SU-DHL-6 (cell line): ENCODE data around the gene NKX2-2.

Experiments used
- CTCF ChIP-seq: fragments of 200-600 bp; sonication (generic); IDR thresholded peaks from one replicate; pipeline ENCODE4 v1.5.1; 2017; ENCODE audit warnings: antibody characterized with exemption, mild to moderate bottlenecking, low read length, moderate library complexity; ENCODE audit not compliant: insufficient read depth, poor library complexity, severe bottlenecking
- EZH2phosphoT487 ChIP-seq: fragments of 200-600 bp; sonication (generic), shearing (Covaris generic); conservative IDR thresholded peaks from 2 replicates; pipeline ENCODE4 v1.6.1; 2018; ENCODE audit warnings: mild to moderate bottlenecking, antibody characterized with exemption, low read length, moderate library complexity, mixed read lengths

GRCh38 chr20:21520702-21521595 lies 7.1 kb upstream of the NKX2-2 start:
- no peak for TF ChIP-seq CTCF
- no peak for TF ChIP-seq EZH2phosphoT487
